GM23248 (cell line): ENCODE measurements around the gene CMTM5.

Experiments used
- EZH2 ChIP-seq: fragments of 200-600 bp; sonication (generic); IDR thresholded peaks from 2 replicates; pipeline ENCODE4 v1.6.1; 2018; ENCODE audit warnings: antibody characterized with exemption, mild to moderate bottlenecking; ENCODE audit not compliant: insufficient read depth, poor library complexity, severe bottlenecking
- EZH2phosphoT487 ChIP-seq: fragments of 200-600 bp; sonication (generic); IDR thresholded peaks from 2 replicates; pipeline ENCODE4 v1.6.1; 2018; ENCODE audit warnings: antibody characterized with exemption, moderate library complexity, mild to moderate bottlenecking, low read depth; ENCODE audit not compliant: insufficient read depth

DNA sequence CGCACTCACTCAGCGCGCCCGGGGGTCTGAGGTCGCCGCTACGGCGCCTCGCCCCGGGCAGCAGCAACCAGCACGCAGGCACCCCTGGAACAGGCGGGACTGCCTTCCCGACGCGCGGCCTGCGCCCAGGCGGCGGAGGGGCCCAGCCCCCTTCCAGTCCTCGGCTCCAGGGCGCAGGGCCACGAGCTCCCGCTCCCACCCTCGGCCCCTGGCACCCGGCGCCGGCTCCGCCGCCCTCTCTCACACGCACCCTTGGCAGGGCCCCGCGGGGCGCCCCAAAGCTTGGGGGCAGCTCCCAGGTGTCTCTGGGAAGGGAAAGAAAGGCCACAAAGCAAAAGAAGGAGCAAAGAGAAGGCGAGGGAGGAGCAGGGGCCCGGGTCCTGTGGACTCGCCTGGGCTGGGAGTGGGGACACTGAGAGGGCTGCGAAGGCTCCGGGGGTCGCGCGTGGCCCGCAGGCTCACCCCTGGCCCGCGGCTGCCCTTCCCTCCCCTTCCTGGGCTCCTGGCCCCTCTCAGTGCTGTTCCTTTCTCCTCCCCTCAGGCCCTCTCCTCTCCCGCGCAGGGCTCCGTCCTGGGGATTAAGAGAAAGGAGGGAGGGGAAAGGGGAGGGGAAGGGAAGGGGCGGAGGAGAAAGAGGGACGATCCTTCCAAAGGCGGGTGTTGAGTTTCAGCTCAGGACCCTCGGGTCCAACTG lies 11.0 kb upstream of the CMTM5 start:
- TF ChIP-seq EZH2phosphoT487 (no peak), EZH2 (no peak)
